SK-N-SH (cell line): ENCODE data around the gene NPFF. TPM values are rescaled to one million over a fixed set of nuclear protein-coding genes. Genes with fewer than 3 reads are reported as not detected.

Experiments
- CTCF ChIA-PET: fragments of 300-600, 350-600 bp; formaldehyde crosslinking; extraction: SDS; loops from one replicate; lab custom pipeline; 2021; lab: Yijun Ruan, JAX
- POLR2A ChIA-PET: fragments of 350-600 bp; sonication (Branson Sonifier 250); formaldehyde crosslinking; extraction: SDS; loops from one replicate; lab custom pipeline; 2020; ENCODE audit warnings: antibody characterized with exemption, inconsistent platforms; lab: Yijun Ruan, JAX
- DNase-seq: peaks from one replicate; pipeline ENCODE4 v3.0.0; 2012
- H2AFZ ChIP-seq: fragments of 200-600 bp; sonication (generic); 2 replicates; pipeline ENCODE4 v1.8.1; 2016; ENCODE audit warnings: antibody characterized with exemption, mild to moderate bottlenecking, low read depth
- H3F3A ChIP-seq: fragments of 200-600 bp; sonication (generic); replicated peaks from 2 replicates; pipeline ENCODE3; 2016; ENCODE audit warnings: antibody characterized with exemption, mild to moderate bottlenecking; ENCODE audit not compliant: insufficient read depth
- H3K27ac ChIP-seq, 2 experiments: fragments of 200-500 bp in 1 of 2; fragments of 200-600 bp in 1 of 2; sonication (Bioruptor generic) in 1 of 2; sonication (generic), shearing (Covaris generic) in 1 of 2; 2 replicates each; pipeline versions ENCODE4 v1.5.1 to v1.6.1; 2014 to 2016; ENCODE audit warnings: low read depth in 2 of 2, inconsistent platforms in 1 of 2, low read length in 1 of 2, mild to moderate bottlenecking in 1 of 2, mixed read lengths in 1 of 2
- H3K27me3 ChIP-seq: fragments of 200-600 bp; sonication (generic), shearing (Covaris generic); 2 replicates; pipeline ENCODE4 v1.6.1; 2016; ENCODE audit warnings: mixed run types; ENCODE audit not compliant: insufficient read depth
- H3K36me3 ChIP-seq, 2 experiments: fragments of 200-500 bp in 1 of 2; fragments of 200-600 bp in 1 of 2; sonication (Bioruptor generic) in 1 of 2; sonication (generic) in 1 of 2; replicated peaks in 1 of 2; 2 replicates each; pipeline versions ENCODE3 to v1.5.1; 2014 to 2016; ENCODE audit warnings: low read length in 1 of 2, mild to moderate bottlenecking in 1 of 2; ENCODE audit not compliant: insufficient read depth in 2 of 2, control insufficient read depth in 1 of 2
- H3K4me1 ChIP-seq, 2 experiments: fragments of 200-500 bp in 1 of 2; fragments of 200-600 bp in 1 of 2; sonication (Bioruptor generic) in 1 of 2; sonication (generic), shearing (Covaris generic) in 1 of 2; 2 replicates each; pipeline versions ENCODE4 v1.5.1 to v1.6.1; 2014 to 2016; ENCODE audit warnings: low read depth in 1 of 2, low read length in 1 of 2, mixed run types in 1 of 2; ENCODE audit not compliant: insufficient read depth in 2 of 2, control insufficient read depth in 1 of 2
- H3K4me2 ChIP-seq: fragments of 200-600 bp; sonication (generic), shearing (Covaris generic); 2 replicates; pipeline ENCODE4 v1.6.1; 2017; ENCODE audit warnings: mixed run types
- H3K4me3 ChIP-seq, 2 experiments: fragments of 200-500 bp in 1 of 2; fragments of 200-600 bp in 1 of 2; sonication (Bioruptor generic) in 1 of 2; sonication (generic), shearing (Covaris generic) in 1 of 2; 2 replicates each; pipeline versions ENCODE4 v1.5.1 to v1.8.1; 2014 to 2016; ENCODE audit warnings: low read depth in 2 of 2, inconsistent platforms in 1 of 2, low read length in 1 of 2, mild to moderate bottlenecking in 1 of 2, mixed read lengths in 1 of 2, moderate library complexity in 1 of 2
- H3K79me2 ChIP-seq: fragments of 200-600 bp; sonication (generic); 2 replicates; pipeline ENCODE4 v1.8.1; 2017; ENCODE audit warnings: mild to moderate bottlenecking; ENCODE audit not compliant: insufficient read depth
- H3K9ac ChIP-seq: fragments of 200-600 bp; sonication (generic); 2 replicates; pipeline ENCODE4 v1.6.1; 2017; ENCODE audit warnings: mixed run types
- H3K9me2 ChIP-seq: fragments of 200-600 bp; sonication (generic); 2 replicates; pipeline ENCODE4 v1.6.1; 2017; ENCODE audit warnings: mixed run types
- H3K9me3 ChIP-seq: fragments of 200-600 bp; sonication (generic); 2 replicates; pipeline ENCODE4 v1.6.1; 2017; ENCODE audit warnings: mixed run types, mild to moderate bottlenecking, moderate library complexity
- H4K20me1 ChIP-seq: fragments of 200-600 bp; sonication (generic); 2 replicates; pipeline ENCODE4 v1.6.1; 2017; ENCODE audit warnings: mild to moderate bottlenecking, mixed run types; ENCODE audit not compliant: insufficient read depth
- FOSL2 ChIP-seq: IDR thresholded peaks from 2 replicates; pipeline ENCODE4 v1.4.0; 2012; ENCODE audit warnings: low read depth, mild to moderate bottlenecking, moderate library complexity, borderline replicate concordance
- GATA2 ChIP-seq: sonication (generic); formaldehyde crosslinking; IDR thresholded peaks from 2 replicates; pipeline ENCODE4 v1.5.0; 2020; ENCODE audit warnings: mild to moderate bottlenecking, missing genetic modification reagents
- IRF3 ChIP-seq: fragments of 150-350 bp; IDR thresholded peaks from 2 replicates; pipeline ENCODE4 v1.6.1; 2016; ENCODE audit warnings: mild to moderate bottlenecking, low read depth, low read length
- MEF2A ChIP-seq: IDR thresholded peaks from 2 replicates; pipeline ENCODE4 v1.4.0; 2012; ENCODE audit warnings: low read depth, borderline replicate concordance
- MXI1 ChIP-seq: IDR thresholded peaks from 2 replicates; pipeline ENCODE4 v1.6.1; 2012; ENCODE audit warnings: mild to moderate bottlenecking, low read depth, low read length, improper control_type of control experiment
- POLR2AphosphoS5 ChIP-seq: IDR thresholded peaks from 2 replicates; pipeline ENCODE4 v1.6.1; 2012; ENCODE audit warnings: low read depth, low read length
- RCOR1 ChIP-seq: fragments of 150-350 bp; IDR thresholded peaks from 2 replicates; pipeline ENCODE4 v1.6.1; 2017; ENCODE audit warnings: antibody characterized with exemption, low read length
- RFX5 ChIP-seq: IDR thresholded peaks from 2 replicates; pipeline ENCODE4 v1.6.1; 2012; ENCODE audit warnings: mild to moderate bottlenecking, improper control_type of control experiment, low read length
- SMC3 ChIP-seq: IDR thresholded peaks from 2 replicates; pipeline ENCODE4 v1.6.1; 2012; ENCODE audit warnings: low read depth, low read length, improper control_type of control experiment
- TAF1 ChIP-seq: IDR thresholded peaks from 2 replicates; pipeline ENCODE4 v1.6.1; 2012; ENCODE audit warnings: low read depth, mild to moderate bottlenecking, low read length, moderate library complexity, borderline replicate concordance
- USF2 ChIP-seq: fragments of 150-350 bp; IDR thresholded peaks from 2 replicates; pipeline ENCODE4 v1.6.1; 2017; ENCODE audit warnings: antibody characterized with exemption, low read length, low read depth, borderline replicate concordance
- WGBS: methylation state at CpG from one replicate; pipeline ENCODE4 v1.1.6; 2017; ENCODE audit warnings: low lambda C conversion rate; 5-methylcytosine and 5-hydroxymethylcytosine counted together
- polyA plus RNA-seq, 3 experiments: library from polyadenylated mRNA; depleted of rRNA; stranded (reverse); fragments of >200 nt; gene quantifications; 2 replicates each; pipeline ENCODE4 v1.2.3, GENCODE V29; 2012
- TF ChIP-seq, protein P1 (sequence below): IDR thresholded peaks from 2 replicates; pipeline ENCODE4 v1.4.0; 2012; ENCODE audit warnings: low read depth, borderline replicate concordance

NPFF gene
- polyA plus RNA-seq, 1 of the 3 experiments (the other 2 are of a cell fraction): 0.13 TPM

- Histone ChIP-seq H3K27me3 (no peaks in the 10 kb centered on the region), H3F3A (peaks cover 27% of the 10 kb centered on the region), H3K9me2 (no peaks in the 10 kb centered on the region), H3K9me3 (no peaks in the 10 kb centered on the region), H3K79me2 (peaks cover 42% of the 10 kb centered on the region), H3K4me1 (peaks cover 24 to 43% of the 10 kb centered on the region in 2 experiments), H4K20me1 (no peaks in the 10 kb centered on the region), H3K4me2 (peak overlapping the region; percentile 15), H2AFZ (no peak overlapping the region), H3K27ac (peak overlapping the region in 1 of 2 experiments; percentile 6; a peak in 2 of 4 replicates), H3K9ac (no peak overlapping the region), H3K36me3 (peaks cover 3 to 5% of the 10 kb centered on the region in 2 experiments), H3K4me3 (no peak overlapping the region)
- POLR2A ChIA-PET: no interaction called here
- no peak for TF ChIP-seq IRF3
- TF ChIP-seq, protein P1, sequence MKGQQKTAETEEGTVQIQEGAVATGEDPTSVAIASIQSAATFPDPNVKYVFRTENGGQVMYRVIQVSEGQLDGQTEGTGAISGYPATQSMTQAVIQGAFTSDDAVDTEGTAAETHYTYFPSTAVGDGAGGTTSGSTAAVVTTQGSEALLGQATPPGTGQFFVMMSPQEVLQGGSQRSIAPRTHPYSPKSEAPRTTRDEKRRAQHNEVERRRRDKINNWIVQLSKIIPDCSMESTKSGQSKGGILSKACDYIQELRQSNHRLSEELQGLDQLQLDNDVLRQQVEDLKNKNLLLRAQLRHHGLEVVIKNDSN: peak; percentile 86
- TF ChIP-seq USF2: 0 out of 2 replicates have a peak, but pooled peaks have one; percentile 21
- CTCF ChIA-PET: interaction anchor here (0.9 to 1.7 kb wide), 5 partner anchors 12 to 151 kb away, joined by 3 to 5 read pairs (median 5); no protein-coding TSS in a partner anchor
- 64% methylated on average over 5 of the region's 5 CpGs for WGBS
- no peak for DNase-seq
These were observed 11.2 kb downstream of the NPFF start for GRCh38 chr12:53495903-53496751.

- peak overlapping the region; percentile 63 to 94 for H3K27ac ChIP-seq
- H3K4me3 ChIP-seq: peak overlapping the region; percentile 47 to 57
- peaks cover 62% of the 10 kb centered on the region for H3K79me2 ChIP-seq
- ChIA-PET CTCF (interaction anchor here (0.7 to 1.9 kb wide), 7 partner anchors 12 to 171 kb away, joined by 3 to 10 read pairs (median 4); no protein-coding TSS in a partner anchor), POLR2A (interaction anchor here (0.9 to 4.5 kb wide), 5 partner anchors 11 to 194 kb away, joined by 3 to 28 read pairs (median 5); partner anchors contain the start of genes AAAS and MYG1)
- no peak for TF ChIP-seq POLR2AphosphoS5
- TF ChIP-seq TAF1: no peak
- TF ChIP-seq RCOR1: no peak
- no peak for TF ChIP-seq GATA2 (CRISPR knock-in tag)
- no peak for TF ChIP-seq FOSL2
- TF ChIP-seq SMC3: no peak
- TF ChIP-seq MEF2A: no peak
- TF ChIP-seq RFX5: no peak
- TF ChIP-seq MXI1: no peak
- peak overlapping the region; percentile 80 for H3K4me2 ChIP-seq
- WGBS: 42% methylated on average over 11 of the region's 11 CpGs
- H2AFZ ChIP-seq: no peak overlapping the region; the same call in 1 of the 2 replicates
- peak overlapping the region; percentile 63 for H3K9ac ChIP-seq
- no peaks in the 10 kb centered on the region for H3K9me3 ChIP-seq
- peaks cover 24 to 43% of the 10 kb centered on the region in 2 experiments for H3K4me1 ChIP-seq
- H3K27me3 ChIP-seq: no peaks in the 10 kb centered on the region
- peaks cover 3 to 5% of the 10 kb centered on the region in 2 experiments for H3K36me3 ChIP-seq
- DNase-seq: no peak
- no peaks in the 10 kb centered on the region for H3K9me2 ChIP-seq
- peaks cover 30% of the 10 kb centered on the region for H3F3A ChIP-seq
- no peaks in the 10 kb centered on the region for H4K20me1 ChIP-seq
These were observed 13.5 kb downstream of the NPFF start for GRCh38 chr12:53493610-53494391.
